ENCODE results near the gene ISYNA1. TPM values are rescaled to one million over a fixed set of nuclear protein-coding genes. Genes with fewer than 3 reads are reported as not detected.
A peak's percentile ranks its signal among the peaks of the same experiment; 100 is the strongest.

Gene ISYNA1
- total and polyA plus RNA-seq, 10 of the 15 experiments (the other 5 are each of a cell fraction or from before 2014, with no cell fraction given): 1.9 to 37.0 (median 9.1) TPM

GRCh38 chr19:18427080-18427742 is 10.7 kb downstream of the ISYNA1 start:
- FAIRE-seq: no peak
- Histone ChIP-seq H3K9me3 (replicated peaks; ENCODE audit: control insufficient read depth, insufficient read depth, low read length) (no peaks in the 10 kb centered on the region), H4K20me1 (ENCODE audit: control insufficient read depth, insufficient read depth) (no peaks in the 10 kb centered on the region; the same call in 1 of the 2 replicates), H3K9ac (ENCODE audit: control insufficient read depth, insufficient read depth, low read length) (no peak overlapping the region), H3K36me3 (ENCODE audit: control insufficient read depth in 2 of 2, insufficient read depth in 2 of 2, low read length in 1 of 2) (peaks cover 0 to 5% of the 10 kb centered on the region in 2 experiments; a peak in 3 of 4 replicates), H3K4me3 (no peak overlapping the region), H3K27me3 (replicated peaks in 1 of 2; ENCODE audit: control insufficient read depth in 2 of 2, insufficient read depth in 2 of 2, low read length in 1 of 2) (no peaks in the 10 kb centered on the region), H3K27ac (ENCODE audit: control insufficient read depth, insufficient read depth) (no peak overlapping the region), H2AFZ (ENCODE audit: control insufficient read depth, low read depth, low read length) (no peak overlapping the region), H3K4me2 (ENCODE audit: control insufficient read depth, insufficient read depth) (no peak overlapping the region), H3K79me2 (ENCODE audit: control insufficient read depth, insufficient read depth, low read length) (peaks cover 29% of the 10 kb centered on the region), H3K4me1 (ENCODE audit: control insufficient read depth, insufficient read depth, low read length) (peaks cover 33% of the 10 kb centered on the region)
- SMC1A ChIA-PET (ENCODE audit: uncharacterized antibody, unreplicated experiment): no interaction called here
- intact Hi-C loops (cut with micrococcal nuclease; ENCODE audit: unreplicated experiment) (no loop called here), in situ Hi-C loops (cut with MboI) (no loop called here)
- no peak for DNase-seq (ENCODE audit: low read depth, low spot score)
- WGBS (ENCODE audit: insufficient coverage, insufficient replicate concordance, low lambda C conversion rate, missing lambda C conversion rate): 79% methylated on average over 16 of the region's 16 CpGs
- RAD21 ChIA-PET (ENCODE audit: unreplicated experiment): no interaction called here
- ATAC-seq: no peak
- TF ChIP-seq POLR2A (IDR thresholded peaks at IDR 0.05; ENCODE audit: low read depth, low read length) (peak; percentile 20; the same call in 1 of the 2 replicates), POU2F2 (IDR thresholded peaks at IDR 0.05; ENCODE audit: borderline replicate concordance, low read depth, low read length) (no peak)
- no TSS peak for BruUV-seq (replicated peaks)
- POLR2A ChIA-PET: no interaction called here
- CTCF ChIA-PET: no interaction called here

- 74% methylated on average over 8 of the region's 8 CpGs for WGBS (ENCODE audit: insufficient coverage, insufficient replicate concordance, low lambda C conversion rate, missing lambda C conversion rate)
- Histone ChIP-seq H3K4me3 (no peak overlapping the region), H3K4me1 (ENCODE audit: control insufficient read depth, insufficient read depth, low read length) (peaks cover 34% of the 10 kb centered on the region), H3K27ac (ENCODE audit: control insufficient read depth, insufficient read depth) (no peak overlapping the region), H3K4me2 (ENCODE audit: control insufficient read depth, insufficient read depth) (no peak overlapping the region), H3K9me3 (replicated peaks; ENCODE audit: control insufficient read depth, insufficient read depth, low read length) (no peaks in the 10 kb centered on the region), H2AFZ (ENCODE audit: control insufficient read depth, low read depth, low read length) (no peak overlapping the region), H3K9ac (ENCODE audit: control insufficient read depth, insufficient read depth, low read length) (no peak overlapping the region), H3K79me2 (ENCODE audit: control insufficient read depth, insufficient read depth, low read length) (peaks cover 36% of the 10 kb centered on the region), H3K27me3 (replicated peaks in 1 of 2; ENCODE audit: control insufficient read depth in 2 of 2, insufficient read depth in 2 of 2, low read length in 1 of 2) (no peaks in the 10 kb centered on the region), H3K36me3 (ENCODE audit: control insufficient read depth in 2 of 2, insufficient read depth in 2 of 2, low read length in 1 of 2) (peaks cover 0 to 5% of the 10 kb centered on the region in 2 experiments; a peak in 2 of 4 replicates), H4K20me1 (ENCODE audit: control insufficient read depth, insufficient read depth) (no peaks in the 10 kb centered on the region; the same call in 1 of the 2 replicates)
- CTCF ChIA-PET: interaction anchor here (1.0 kb wide), 1 partner anchor 76 kb away, joined by 3 read pairs; no protein-coding TSS in a partner anchor
- ATAC-seq (no peak), DNase-seq (ENCODE audit: low read depth, low spot score) (no peak), FAIRE-seq (no peak)
- TF ChIP-seq CHD1 (IDR thresholded peaks at IDR 0.05; ENCODE audit: low read depth, low read length) (no peak), DPF2 (IDR thresholded peaks at IDR 0.05) (no peak), SREBF2 (IDR thresholded peaks at IDR 0.05; ENCODE audit: low read length) (no peak), ZBTB11 (CRISPR knock-in tag; IDR thresholded peaks at IDR 0.05) (no peak)
- in situ Hi-C loops (cut with MboI) (no loop called here), intact Hi-C loops (cut with micrococcal nuclease; ENCODE audit: unreplicated experiment) (no loop called here)
- SMC1A ChIA-PET (ENCODE audit: uncharacterized antibody, unreplicated experiment): no interaction called here
- RAD21 ChIA-PET (ENCODE audit: unreplicated experiment): no interaction called here
- POLR2A ChIA-PET: no interaction called here
- BruUV-seq (replicated peaks): no TSS peak
These were observed 11.5 kb downstream of the ISYNA1 start for GRCh38 chr19:18426416-18426767.
